PFSK-1 (cell line): ENCODE results near the gene INTS11.

Source experiments
- POLR2AphosphoS5 ChIP-seq: IDR thresholded peaks from 2 replicates; pipeline ENCODE4 v1.6.1; 2012; ENCODE audit warnings: low read depth, mild to moderate bottlenecking, control low read depth, low read length, moderate library complexity
- TAF1 ChIP-seq: IDR thresholded peaks from 2 replicates; pipeline ENCODE4 v1.6.1; 2012; ENCODE audit warnings: low read length, control low read depth, borderline replicate concordance; ENCODE audit not compliant: insufficient read depth

- no peak for TF ChIP-seq POLR2AphosphoS5
- TF ChIP-seq TAF1 = no peak
Measured at GRCh38 chr1:1262758-1263157, 61.7 kb downstream of the INTS11 start.
